Body of pancreas (tissue), 4 donors: Measurements from ENCODE around the gene PLXDC2.

Experiments used
- CTCF ChIP-seq, 7 experiments: fragments of 450-650 bp in 4 of 7; fragments of 200-600 bp in 3 of 7; sonication (generic) in 3 of 7; IDR thresholded peaks; one replicate each; pipeline ENCODE4 v1.5.1; 2016 to 2019; ENCODE audit warnings: antibody characterized with exemption in 7 of 7
- POLR2A ChIP-seq, 3 donors: fragments of 450-650 bp; IDR thresholded peaks; one replicate each; pipeline ENCODE4 v1.6.1; 2016; ENCODE audit warnings: antibody characterized with exemption in 3 of 3, mild to moderate bottlenecking in 2 of 3

DNA sequence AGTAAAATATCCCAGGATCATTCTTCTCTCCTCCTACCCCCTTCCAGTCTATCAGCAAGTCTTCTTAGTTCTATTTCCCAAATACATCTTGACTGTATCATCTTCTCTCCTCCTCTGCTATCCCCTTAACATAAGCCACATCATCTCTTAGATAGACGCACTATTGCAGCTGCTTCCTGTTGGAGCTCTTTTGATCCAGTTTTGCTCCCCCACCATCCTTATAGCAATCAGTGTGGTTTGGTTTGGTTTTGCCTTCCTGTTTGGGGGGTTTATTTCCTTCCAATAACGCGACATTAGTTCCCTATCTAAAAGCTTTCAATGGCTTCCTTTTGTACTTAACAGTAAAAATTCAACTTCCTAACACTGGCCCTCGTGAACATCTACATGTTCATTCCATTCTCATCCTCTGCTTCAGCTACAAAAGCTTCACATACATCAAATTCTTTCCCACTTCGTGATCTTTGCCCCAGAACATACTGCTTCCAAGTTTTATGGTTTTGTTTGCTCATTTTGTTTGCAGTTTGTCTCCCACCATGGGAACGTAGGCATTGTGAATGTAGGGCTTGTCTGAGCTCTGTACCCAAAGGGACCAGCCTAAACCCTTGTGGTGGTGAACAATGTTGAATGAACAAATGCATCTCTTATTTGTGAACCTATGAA lies 33.7 kb upstream of the PLXDC2 start:
- TF ChIP-seq CTCF (IDR thresholded peaks at IDR 0.05), result no peak
- no peak for TF ChIP-seq POLR2A (IDR thresholded peaks at IDR 0.05)
